ENCODE data around the gene RNGTT. TPM values are rescaled to one million over a fixed set of nuclear protein-coding genes. Genes with fewer than 3 reads are reported as not detected.
A peak's percentile ranks its signal among the peaks of the same experiment; 100 is the strongest.

Gene RNGTT
- total RNA-seq, 1 donor: 24.9 TPM

GRCh38 chr6:88880021-88880420 is 83.4 kb downstream of the RNGTT start:
- no peak for TF ChIP-seq CTCF (IDR thresholded peaks at IDR 0.05; ENCODE audit: insufficient read depth, low read length)
- no peak overlapping the region for H3K4me3 ChIP-seq (ENCODE audit: low read depth, low read length)
- no peak for DNase-seq (ENCODE audit: low read depth)

- TF ChIP-seq CTCF (IDR thresholded peaks at IDR 0.05; ENCODE audit: insufficient read depth, low read length): no peak
- no peak for DNase-seq (ENCODE audit: low read depth)
Measured at GRCh38 chr6:88877893-88878292, 85.5 kb downstream of the RNGTT start.

GRCh38 chr6:88872962-88873361 is 90.5 kb downstream of the RNGTT start:
- H3K4me3 ChIP-seq (ENCODE audit: low read depth, low read length): no peak overlapping the region
- no peak for TF ChIP-seq CTCF (IDR thresholded peaks at IDR 0.05; ENCODE audit: insufficient read depth, low read length)
- no peak for DNase-seq (ENCODE audit: low read depth)

More at GRCh38 chr6:88877893-88878292, 85.5 kb downstream of the RNGTT start:
- no peak overlapping the region for H3K4me3 ChIP-seq (ENCODE audit: low read depth, low read length)

GRCh38 chr6:88871498-88871897 is 91.9 kb downstream of the RNGTT start:
- no peak overlapping the region for H3K4me3 ChIP-seq (ENCODE audit: low read depth, low read length)
- no peak for DNase-seq (ENCODE audit: low read depth)
- TF ChIP-seq CTCF (IDR thresholded peaks at IDR 0.05; ENCODE audit: insufficient read depth, low read length): no peak

- peak; percentile 50 for TF ChIP-seq CTCF (IDR thresholded peaks at IDR 0.05; ENCODE audit: insufficient read depth, low read length)
- DNase-seq (ENCODE audit: low read depth): peak; percentile 84
- H3K4me3 ChIP-seq (ENCODE audit: low read depth, low read length): no peak overlapping the region
Measured at GRCh38 chr6:88870717-88871330, 92.6 kb downstream of the RNGTT start.

- no peak for TF ChIP-seq CTCF (IDR thresholded peaks at IDR 0.05; ENCODE audit: insufficient read depth, low read length)
- peak; percentile 27 for DNase-seq (ENCODE audit: low read depth)
- H3K4me3 ChIP-seq (ENCODE audit: low read depth, low read length): no peak overlapping the region
Measured at GRCh38 chr6:88869263-88870020, 94.0 kb downstream of the RNGTT start.

Measured in fibroblast of the aortic adventitia (primary cell).